HCT116 (cell line): ENCODE results near the gene CDC42BPB. TPM values are rescaled to one million over a fixed set of nuclear protein-coding genes. Genes with fewer than 3 reads are reported as not detected.

Experiments used
- ATAC-seq: fragments of 200-7000 bp; cut with Tn5 transposase; 2 replicates; pipeline ENCODE4 v1.9.1; 2020; ENCODE audit warnings: mild to moderate bottlenecking, moderate library complexity
- BruUV-seq: library from RNA; stranded (reverse); fragments of 400-500 nt; replicated peaks from 2 replicates; lab custom pipeline; 2021; lab: Mats Ljungman, UMichigan
- CTCF ChIA-PET: fragments of 300-600 bp; sonication (Branson Sonifier 250); formaldehyde crosslinking; loops from one replicate; lab custom pipeline; 2021; ENCODE audit warnings: antibody characterized with exemption; lab: Charles Lee
- POLR2A ChIA-PET: fragments of 300-600, 350-600 bp; sonication (Branson Sonifier 250); formaldehyde crosslinking; loops from one replicate; lab custom pipeline; 2021; ENCODE audit warnings: antibody characterized with exemption; lab: Charles Lee
- RAD21 ChIA-PET, 2 experiments: fragments of 300-600 bp; sonication (Branson Sonifier 250); formaldehyde crosslinking; loops; one replicate each; lab custom pipeline; 2023; ENCODE audit warnings: low total read pairs in 2 of 2; ENCODE audit not compliant: uncharacterized antibody in 2 of 2, unreplicated experiment in 2 of 2, low non-redundant PET in 1 of 2; lab: Charles Lee
- DNase-seq: peaks from one replicate; pipeline ENCODE4 v3.0.0-alpha.2; 2010; ENCODE audit warnings: low read depth, low spot score
- H2AFZ ChIP-seq: fragments of 200-600 bp; shearing (Covaris generic), sonication (generic); 2 replicates; pipeline ENCODE4 v1.6.1; 2017; ENCODE audit warnings: low read depth, mixed run types, mixed read lengths, antibody characterized with exemption, low read length; ENCODE audit not compliant: poor library complexity, severe bottlenecking
- H3K27ac ChIP-seq: 2 replicates; pipeline ENCODE4 v1.5.1; 2012; ENCODE audit warnings: low read depth, low read length
- H3K27me3 ChIP-seq: fragments of 200-600 bp; sonication (generic); 2 replicates; pipeline ENCODE4 v1.6.1; 2016; ENCODE audit warnings: mixed run types, low read length, mixed read lengths; ENCODE audit not compliant: insufficient read depth
- H3K36me3 ChIP-seq, 2 experiments: fragments of 200-500 bp in 1 of 2; fragments of 200-600 bp in 1 of 2; sonication (Bioruptor generic) in 1 of 2; sonication (generic) in 1 of 2; 2 replicates each; pipeline versions ENCODE4 v1.5.1 to v1.6.1; 2014 to 2016; ENCODE audit warnings: low read length in 2 of 2, inconsistent platforms in 1 of 2, mixed read lengths in 1 of 2, mixed run types in 1 of 2; ENCODE audit not compliant: insufficient read depth in 2 of 2, control insufficient read depth in 1 of 2
- H3K4me1 ChIP-seq, 2 experiments: fragments of 200-600 bp in 1 of 2; sonication (generic) in 1 of 2; 2 replicates each; pipeline versions ENCODE4 v1.5.1 to v1.6.1; 2012 to 2017; ENCODE audit warnings: low read length in 2 of 2, inconsistent platforms in 1 of 2, mild to moderate bottlenecking in 1 of 2, mixed read lengths in 1 of 2, mixed run types in 1 of 2, moderate library complexity in 1 of 2; ENCODE audit not compliant: insufficient read depth in 2 of 2, control insufficient read depth in 1 of 2
- H3K4me2 ChIP-seq: fragments of 200-600 bp; sonication (generic); 2 replicates; pipeline ENCODE4 v1.6.1; 2017; ENCODE audit warnings: mixed run types, low read length, mixed read lengths
- H3K4me3 ChIP-seq, 2 experiments: fragments of 200-600 bp in 1 of 2; sonication (generic) in 1 of 2; replicated peaks in 1 of 2; 2 replicates each; pipeline ENCODE4 v1.5.1; 2011 to 2016; ENCODE audit warnings: low read length in 2 of 2, control low read depth in 1 of 2, low read depth in 1 of 2, mild to moderate bottlenecking in 1 of 2, mixed read lengths in 1 of 2, mixed run types in 1 of 2
- H3K79me2 ChIP-seq: fragments of 200-600 bp; sonication (generic); 2 replicates; pipeline ENCODE4 v1.6.1; 2017; ENCODE audit warnings: mild to moderate bottlenecking, mixed run types, low read length, moderate library complexity, mixed read lengths; ENCODE audit not compliant: insufficient read depth
- H3K9ac ChIP-seq: fragments of 200-600 bp; sonication (generic); 2 replicates; pipeline ENCODE4 v1.6.1; 2016; ENCODE audit warnings: low read length, mixed read lengths
- H3K9me2 ChIP-seq: fragments of 200-600 bp; sonication (generic), shearing (Covaris generic); 2 replicates; pipeline ENCODE4 v1.6.1; 2017; ENCODE audit warnings: mixed run types, mild to moderate bottlenecking, moderate library complexity; ENCODE audit not compliant: insufficient read depth
- H3K9me3 ChIP-seq, 2 experiments: fragments of 200-500 bp in 1 of 2; fragments of 200-600 bp in 1 of 2; sonication (Bioruptor generic) in 1 of 2; sonication (generic) in 1 of 2; 2 replicates each; pipeline ENCODE4 v1.6.1; 2014 to 2017; ENCODE audit warnings: low read length in 2 of 2, mixed read lengths in 2 of 2, inconsistent platforms in 1 of 2, low read depth in 1 of 2, mild to moderate bottlenecking in 1 of 2, mixed run types in 1 of 2, moderate library complexity in 1 of 2; ENCODE audit not compliant: control insufficient read depth in 1 of 2, insufficient read depth in 1 of 2
- H4K20me1 ChIP-seq: fragments of 200-600 bp; sonication (generic), shearing (Covaris generic); 2 replicates; pipeline ENCODE4 v1.6.1; 2017; ENCODE audit warnings: mixed run types, mild to moderate bottlenecking, moderate library complexity; ENCODE audit not compliant: insufficient read depth
- CBX3 ChIP-seq: IDR thresholded peaks from 2 replicates; pipeline ENCODE4 v1.6.1; 2012; ENCODE audit warnings: low read depth
- CEBPB ChIP-seq: IDR thresholded peaks from 2 replicates; pipeline ENCODE4 v1.6.1; 2012; ENCODE audit warnings: low read depth
- ELF1 ChIP-seq: IDR thresholded peaks from 2 replicates; pipeline ENCODE4 v1.6.1; 2012; ENCODE audit warnings: low read depth, borderline replicate concordance
- EZH2 ChIP-seq: fragments of 200-600 bp; sonication (generic); IDR thresholded peaks from 2 replicates; pipeline ENCODE4 v1.6.1; 2017; ENCODE audit warnings: antibody characterized with exemption, mixed run types
- POLR2A ChIP-seq: IDR thresholded peaks from 2 replicates; pipeline ENCODE4 v1.7.0; 2011; ENCODE audit warnings: borderline replicate concordance; ENCODE audit not compliant: insufficient read depth, insufficient read length; ENCODE audit errors: extremely low read depth
- POLR2AphosphoS5 ChIP-seq: IDR thresholded peaks from 2 replicates; pipeline ENCODE4 v1.6.1; 2011; ENCODE audit warnings: mild to moderate bottlenecking, low read depth, low read length, moderate library complexity
- SP1 ChIP-seq: IDR thresholded peaks from 2 replicates; pipeline ENCODE4 v1.6.1; 2012; ENCODE audit warnings: low read depth
- SRF ChIP-seq: IDR thresholded peaks from 2 replicates; pipeline ENCODE4 v1.6.1; 2012; ENCODE audit warnings: low read depth
- YY1 ChIP-seq: IDR thresholded peaks from 2 replicates; pipeline ENCODE4 v1.6.1; 2011; ENCODE audit warnings: low read length, low read depth, moderate library complexity, mild to moderate bottlenecking; ENCODE audit not compliant: insufficient replicate concordance; ENCODE audit errors: extremely low read depth
- ZFX ChIP-seq: fragments of 450-650 bp; IDR thresholded peaks from 2 replicates; pipeline ENCODE4 v1.6.1; 2017
- intact Hi-C: fragments of 100-400 bp; cut with micrococcal nuclease; formaldehyde crosslinking; loops from 2 replicates; pipeline ENCODE4 v1.10.0; 2022
- total RNA-seq: library from RNA; stranded (reverse); gene quantifications from one replicate; pipeline ENCODE4 v1.2.1, GENCODE V29; 2021; ENCODE audit not compliant: unreplicated experiment
- TF ChIP-seq, protein P1 (sequence below): IDR thresholded peaks from 2 replicates; pipeline ENCODE4 v1.6.1; 2012
- TF ChIP-seq, protein P2 (sequence below): IDR thresholded peaks from 2 replicates; pipeline ENCODE4 v1.6.1; 2012; ENCODE audit warnings: low read depth
- TF ChIP-seq, protein P3 (sequence below): IDR thresholded peaks from 2 replicates; pipeline ENCODE4 v1.6.1; 2011; ENCODE audit warnings: mild to moderate bottlenecking, low read length, moderate library complexity; ENCODE audit not compliant: insufficient replicate concordance; ENCODE audit errors: extremely low read depth

CDC42BPB gene
- total RNA-seq, 1 experiment from 2014 or later, result 85.6 TPM

DNA sequence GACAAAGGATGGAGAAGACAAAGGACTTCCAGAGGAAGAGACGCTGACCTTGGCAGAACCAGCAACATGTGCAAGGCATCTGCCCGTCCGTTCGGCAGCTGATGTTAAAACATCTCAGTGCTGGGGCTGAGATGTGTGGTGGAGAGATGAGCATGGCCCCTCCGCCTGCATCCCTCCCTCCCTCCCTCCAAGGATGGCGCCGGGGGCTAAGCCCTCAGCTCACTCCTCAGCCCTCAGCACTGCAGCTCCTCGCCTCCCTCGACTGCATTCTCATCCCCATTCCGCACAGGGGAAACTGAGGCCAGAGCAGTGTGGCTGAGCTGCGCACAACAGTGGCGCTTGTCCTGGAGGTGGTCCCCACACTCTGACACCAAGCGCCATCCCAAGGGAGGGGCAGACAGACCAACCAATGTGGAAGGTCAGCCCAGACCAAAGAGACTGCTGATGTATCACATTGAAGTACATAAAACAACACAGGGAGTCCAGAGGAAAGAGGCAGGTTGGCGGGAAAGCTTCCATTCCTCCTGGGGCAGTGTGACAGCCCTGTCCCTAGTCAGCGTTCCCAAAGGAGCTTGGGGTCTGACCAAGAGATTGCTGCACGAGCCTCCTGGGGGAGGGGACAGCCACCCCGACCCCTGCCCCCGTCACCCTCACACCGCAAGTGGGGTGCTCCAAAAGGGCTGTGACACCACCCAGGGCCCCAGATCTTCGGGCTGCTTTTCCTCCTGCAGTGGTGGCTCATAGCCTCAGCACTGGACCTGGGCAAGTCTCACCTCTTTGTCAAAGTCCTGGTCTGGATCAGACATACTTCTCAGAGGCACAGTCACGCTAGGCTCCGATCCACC is 119.8 kb downstream of the CDC42BPB start:
- H3K4me1 ChIP-seq, result no peaks in the 10 kb centered on the region
- ChIA-PET RAD21 (no interaction called here), POLR2A (no interaction called here), CTCF (interaction anchor here (0.8 kb wide), 1 partner anchor 243 kb away, joined by 3 read pairs; no protein-coding TSS in a partner anchor)
- ATAC-seq (no peak), DNase-seq (no peak)
- H3K4me3 ChIP-seq, result no peak overlapping the region
- intact Hi-C loops, result no loop called here
- TF ChIP-seq, protein P1, sequence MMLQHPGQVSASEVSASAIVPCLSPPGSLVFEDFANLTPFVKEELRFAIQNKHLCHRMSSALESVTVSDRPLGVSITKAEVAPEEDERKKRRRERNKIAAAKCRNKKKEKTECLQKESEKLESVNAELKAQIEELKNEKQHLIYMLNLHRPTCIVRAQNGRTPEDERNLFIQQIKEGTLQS, result no peak
- TF ChIP-seq CEBPB (no peak), ELF1 (no peak), ZFX (no peak), SRF (no peak), POLR2A (no peak), POLR2AphosphoS5 (no peak), YY1 (no peak), EZH2 (no peak), SP1 (no peak), CBX3 (no peak)
- TF ChIP-seq, protein P2, sequence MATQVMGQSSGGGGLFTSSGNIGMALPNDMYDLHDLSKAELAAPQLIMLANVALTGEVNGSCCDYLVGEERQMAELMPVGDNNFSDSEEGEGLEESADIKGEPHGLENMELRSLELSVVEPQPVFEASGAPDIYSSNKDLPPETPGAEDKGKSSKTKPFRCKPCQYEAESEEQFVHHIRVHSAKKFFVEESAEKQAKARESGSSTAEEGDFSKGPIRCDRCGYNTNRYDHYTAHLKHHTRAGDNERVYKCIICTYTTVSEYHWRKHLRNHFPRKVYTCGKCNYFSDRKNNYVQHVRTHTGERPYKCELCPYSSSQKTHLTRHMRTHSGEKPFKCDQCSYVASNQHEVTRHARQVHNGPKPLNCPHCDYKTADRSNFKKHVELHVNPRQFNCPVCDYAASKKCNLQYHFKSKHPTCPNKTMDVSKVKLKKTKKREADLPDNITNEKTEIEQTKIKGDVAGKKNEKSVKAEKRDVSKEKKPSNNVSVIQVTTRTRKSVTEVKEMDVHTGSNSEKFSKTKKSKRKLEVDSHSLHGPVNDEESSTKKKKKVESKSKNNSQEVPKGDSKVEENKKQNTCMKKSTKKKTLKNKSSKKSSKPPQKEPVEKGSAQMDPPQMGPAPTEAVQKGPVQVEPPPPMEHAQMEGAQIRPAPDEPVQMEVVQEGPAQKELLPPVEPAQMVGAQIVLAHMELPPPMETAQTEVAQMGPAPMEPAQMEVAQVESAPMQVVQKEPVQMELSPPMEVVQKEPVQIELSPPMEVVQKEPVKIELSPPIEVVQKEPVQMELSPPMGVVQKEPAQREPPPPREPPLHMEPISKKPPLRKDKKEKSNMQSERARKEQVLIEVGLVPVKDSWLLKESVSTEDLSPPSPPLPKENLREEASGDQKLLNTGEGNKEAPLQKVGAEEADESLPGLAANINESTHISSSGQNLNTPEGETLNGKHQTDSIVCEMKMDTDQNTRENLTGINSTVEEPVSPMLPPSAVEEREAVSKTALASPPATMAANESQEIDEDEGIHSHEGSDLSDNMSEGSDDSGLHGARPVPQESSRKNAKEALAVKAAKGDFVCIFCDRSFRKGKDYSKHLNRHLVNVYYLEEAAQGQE, result no peak
- TF ChIP-seq, protein P3, sequence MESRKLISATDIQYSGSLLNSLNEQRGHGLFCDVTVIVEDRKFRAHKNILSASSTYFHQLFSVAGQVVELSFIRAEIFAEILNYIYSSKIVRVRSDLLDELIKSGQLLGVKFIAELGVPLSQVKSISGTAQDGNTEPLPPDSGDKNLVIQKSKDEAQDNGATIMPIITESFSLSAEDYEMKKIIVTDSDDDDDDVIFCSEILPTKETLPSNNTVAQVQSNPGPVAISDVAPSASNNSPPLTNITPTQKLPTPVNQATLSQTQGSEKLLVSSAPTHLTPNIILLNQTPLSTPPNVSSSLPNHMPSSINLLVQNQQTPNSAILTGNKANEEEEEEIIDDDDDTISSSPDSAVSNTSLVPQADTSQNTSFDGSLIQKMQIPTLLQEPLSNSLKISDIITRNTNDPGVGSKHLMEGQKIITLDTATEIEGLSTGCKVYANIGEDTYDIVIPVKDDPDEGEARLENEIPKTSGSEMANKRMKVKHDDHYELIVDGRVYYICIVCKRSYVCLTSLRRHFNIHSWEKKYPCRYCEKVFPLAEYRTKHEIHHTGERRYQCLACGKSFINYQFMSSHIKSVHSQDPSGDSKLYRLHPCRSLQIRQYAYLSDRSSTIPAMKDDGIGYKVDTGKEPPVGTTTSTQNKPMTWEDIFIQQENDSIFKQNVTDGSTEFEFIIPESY, result no peak
- no peaks in the 10 kb centered on the region for H3K27me3 ChIP-seq
- H3K9ac ChIP-seq, result no peak overlapping the region
- H3K9me3 ChIP-seq, result no peaks in the 10 kb centered on the region
- H3K79me2 ChIP-seq, result no peaks in the 10 kb centered on the region
- no TSS peak for BruUV-seq
- H3K27ac ChIP-seq, result no peak overlapping the region
- peaks cover 3 to 12% of the 10 kb centered on the region in 2 experiments; a peak in 2 of 4 replicates for H3K36me3 ChIP-seq
- no peaks in the 10 kb centered on the region for H3K9me2 ChIP-seq
- no peak overlapping the region for H2AFZ ChIP-seq
- no peaks in the 10 kb centered on the region for H4K20me1 ChIP-seq
- no peak overlapping the region for H3K4me2 ChIP-seq
